Hepatocyte (in vitro differentiated cells): ENCODE measurements around the gene CSF1R. TPM values are rescaled to one million over a fixed set of nuclear protein-coding genes. Genes with fewer than 3 reads are reported as not detected.

Source experiments
- DNase-seq: peaks from one replicate; pipeline ENCODE4 v3.0.0-alpha.2; 2016; ENCODE audit warnings: low spot score
- H2AFZ ChIP-seq: fragments of 200-600 bp; sonication (generic); 2 replicates; pipeline ENCODE4 v1.6.0; 2016; ENCODE audit warnings: antibody characterized with exemption, mild to moderate bottlenecking
- H3K27ac ChIP-seq: fragments of 200-600 bp; sonication (generic); 2 replicates; pipeline ENCODE4 v1.5.1; 2016; ENCODE audit warnings: mild to moderate bottlenecking
- H3K27me3 ChIP-seq: fragments of 200-600 bp; sonication (generic); 2 replicates; pipeline ENCODE4 v1.6.1; 2016
- H3K36me3 ChIP-seq: fragments of 200-600 bp; sonication (generic); replicated peaks from 2 replicates; pipeline ENCODE4 v1.5.1; 2016; ENCODE audit warnings: low read depth; ENCODE audit not compliant: insufficient read depth
- H3K4me1 ChIP-seq: fragments of 200-600 bp; sonication (generic); 2 replicates; pipeline ENCODE4 v1.5.1; 2016; ENCODE audit warnings: mild to moderate bottlenecking, moderate library complexity; ENCODE audit not compliant: insufficient read depth
- H3K4me2 ChIP-seq: fragments of 200-600 bp; sonication (generic); 2 replicates; pipeline ENCODE4 v1.6.0; 2016
- H3K4me3 ChIP-seq: fragments of 200-600 bp; sonication (generic); 2 replicates; pipeline ENCODE4 v1.5.1; 2016; ENCODE audit warnings: mild to moderate bottlenecking
- H3K79me2 ChIP-seq: fragments of 200-600 bp; sonication (generic); 2 replicates; pipeline ENCODE4 v1.6.0; 2017; ENCODE audit warnings: mild to moderate bottlenecking
- H3K9me2 ChIP-seq: fragments of 200-600 bp; sonication (generic); replicated peaks from 2 replicates; pipeline ENCODE4 v1.6.0; 2017; ENCODE audit warnings: mild to moderate bottlenecking; ENCODE audit not compliant: insufficient read depth
- H3K9me3 ChIP-seq: fragments of 200-600 bp; sonication (generic); 2 replicates; pipeline ENCODE4 v1.5.1; 2016; ENCODE audit warnings: low read depth, mild to moderate bottlenecking
- H4K20me1 ChIP-seq: fragments of 200-600 bp; sonication (generic); 2 replicates; pipeline ENCODE4 v1.6.0; 2016; ENCODE audit warnings: mild to moderate bottlenecking; ENCODE audit not compliant: insufficient read depth, poor library complexity, severe bottlenecking
- CTCF ChIP-seq: fragments of 200-600 bp; sonication (generic); IDR thresholded peaks from 2 replicates; pipeline ENCODE4 v1.5.1; 2016; ENCODE audit warnings: antibody characterized with exemption, mild to moderate bottlenecking; ENCODE audit not compliant: poor library complexity
- EZH2 ChIP-seq: fragments of 200-600 bp; sonication (generic); IDR thresholded peaks from 2 replicates; pipeline ENCODE4 v1.6.1; 2016; ENCODE audit warnings: antibody characterized with exemption, mild to moderate bottlenecking, borderline replicate concordance
- EZH2phosphoT487 ChIP-seq: fragments of 200-600 bp; sonication (generic); IDR thresholded peaks from one replicate; pipeline ENCODE4 v1.6.1; 2018; ENCODE audit warnings: antibody characterized with exemption, mild to moderate bottlenecking, low read depth, moderate library complexity; ENCODE audit not compliant: unreplicated experiment, severe bottlenecking
- WGBS: methylation state at CpG from one replicate; pipeline ENCODE4 v1.1.6; 2016; ENCODE audit warnings: low lambda C conversion rate; ENCODE audit errors: missing lambda C conversion rate; 5-methylcytosine and 5-hydroxymethylcytosine counted together
- polyA plus RNA-seq: library from polyadenylated mRNA; unstranded; fragments of >200 nt; fragmentation: Nextera tagmentation; extraction: Ambion mirVana; gene quantifications from 2 replicates; pipeline ENCODE4 v1.2.1, GENCODE V29; 2016
- total RNA-seq: library from RNA; depleted of rRNA; stranded (reverse); fragments of >200 nt; gene quantifications from 2 replicates; pipeline ENCODE4 v1.2.3, GENCODE V29; 2014

The CSF1R gene
- total and polyA plus RNA-seq, 2 experiments from 2014 or later, result 3.6 to 4.7 TPM

- Histone ChIP-seq H3K79me2 (no peaks in the 10 kb centered on the region), H4K20me1 (no peaks in the 10 kb centered on the region), H3K4me3 (no peak overlapping the region), H3K9me3 (no peaks in the 10 kb centered on the region), H3K27ac (no peak overlapping the region), H3K27me3 (no peaks in the 10 kb centered on the region), H3K36me3 (no peaks in the 10 kb centered on the region), H3K9me2 (no peaks in the 10 kb centered on the region), H3K4me1 (peaks cover 5% of the 10 kb centered on the region), H3K4me2 (no peak overlapping the region), H2AFZ (no peak overlapping the region)
- WGBS, result 90% methylated on average over 10 of the region's 10 CpGs
- no peak for DNase-seq
- TF ChIP-seq EZH2phosphoT487, result no peak
Observed at GRCh38 chr5:150065886-150066285, 20.5 kb downstream of the CSF1R start.

- H3K4me2 ChIP-seq, result no peak overlapping the region
- no peaks in the 10 kb centered on the region for H3K9me2 ChIP-seq
- no peaks in the 10 kb centered on the region for H4K20me1 ChIP-seq
- H3K27ac ChIP-seq, result no peak overlapping the region
- no peaks in the 10 kb centered on the region for H3K9me3 ChIP-seq
- no peak for DNase-seq
- H3K4me3 ChIP-seq, result no peak overlapping the region
- H3K36me3 ChIP-seq, result no peaks in the 10 kb centered on the region
- WGBS, result 81% methylated on average over 6 of the region's 6 CpGs
- H3K27me3 ChIP-seq, result no peaks in the 10 kb centered on the region
- H3K79me2 ChIP-seq, result no peaks in the 10 kb centered on the region
- H2AFZ ChIP-seq, result no peak overlapping the region
- no peak for TF ChIP-seq EZH2
- peaks cover 5% of the 10 kb centered on the region for H3K4me1 ChIP-seq
Observed at GRCh38 chr5:150065346-150065745, 21.0 kb downstream of the CSF1R start.

GRCh38 chr5:150064681-150065220 is 21.6 kb downstream of the CSF1R start:
- no peak for DNase-seq
- H3K36me3 ChIP-seq, result no peaks in the 10 kb centered on the region
- no peaks in the 10 kb centered on the region for H4K20me1 ChIP-seq
- H3K4me1 ChIP-seq, result peaks cover 5% of the 10 kb centered on the region
- H3K9me2 ChIP-seq, result no peaks in the 10 kb centered on the region
- TF ChIP-seq CTCF (no peak), EZH2phosphoT487 (no peak), EZH2 (no peak)
- no peak overlapping the region for H3K27ac ChIP-seq
- 89% methylated on average over 7 of the region's 7 CpGs for WGBS
- H3K27me3 ChIP-seq, result no peaks in the 10 kb centered on the region
- no peak overlapping the region for H3K4me2 ChIP-seq
- H2AFZ ChIP-seq, result no peak overlapping the region
- no peak overlapping the region for H3K4me3 ChIP-seq
- no peaks in the 10 kb centered on the region for H3K79me2 ChIP-seq
- no peaks in the 10 kb centered on the region for H3K9me3 ChIP-seq

- Histone ChIP-seq H3K36me3 (no peaks in the 10 kb centered on the region), H3K27ac (no peak overlapping the region)
- WGBS, result 90% methylated on average over 5 of the region's 5 CpGs
Observed at GRCh38 chr5:150063638-150064037, 22.7 kb downstream of the CSF1R start.

More at GRCh38 chr5:150063638-150064037, 22.7 kb downstream of the CSF1R start:
- Histone ChIP-seq H3K9me3 (no peaks in the 10 kb centered on the region), H3K4me1 (peaks cover 5% of the 10 kb centered on the region), H3K9me2 (no peaks in the 10 kb centered on the region), H3K4me2 (no peak overlapping the region), H3K79me2 (no peaks in the 10 kb centered on the region), H4K20me1 (no peaks in the 10 kb centered on the region), H3K27me3 (no peaks in the 10 kb centered on the region), H2AFZ (no peak overlapping the region), H3K4me3 (no peak overlapping the region)
- DNase-seq, result no peak
- TF ChIP-seq EZH2 (no peak), EZH2phosphoT487 (no peak), CTCF (no peak)
